ENCODE measurements around the gene SMAP2.

SMAP2 gene

DNA sequence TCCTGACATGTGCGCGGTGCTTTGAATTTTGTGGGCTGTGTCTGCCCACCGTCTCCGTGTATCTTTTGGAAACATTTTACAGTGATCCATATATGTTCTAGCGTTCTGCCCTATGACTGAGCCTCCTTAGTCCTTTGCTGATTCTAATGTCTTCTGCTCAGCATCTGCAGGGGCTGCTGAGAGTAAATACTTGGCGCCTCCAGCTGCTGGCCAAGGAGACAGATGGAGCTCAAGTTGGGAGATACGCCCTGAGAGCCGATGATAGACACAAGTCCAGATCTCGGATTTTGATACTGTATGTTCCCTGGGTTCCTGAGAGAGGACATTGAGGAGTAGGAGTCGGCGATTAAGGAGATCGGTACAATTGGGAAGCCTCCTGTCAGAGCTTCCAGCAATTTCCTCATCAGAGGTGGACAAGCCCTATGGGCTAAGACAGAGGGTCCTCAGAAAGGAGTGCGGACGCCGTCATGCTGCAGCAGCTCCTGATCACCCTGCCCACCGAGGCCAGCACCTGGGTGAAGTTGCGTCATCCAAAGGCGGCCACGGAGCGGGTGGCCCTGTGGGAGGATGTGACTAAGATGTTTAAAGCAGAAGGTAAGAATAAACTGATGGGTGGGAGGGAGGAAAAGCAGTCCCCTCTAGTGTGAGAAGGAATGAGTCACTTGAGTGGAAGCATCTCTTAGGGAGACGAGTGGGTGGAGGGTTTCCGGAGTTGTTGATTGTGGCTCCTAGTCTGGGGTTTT, 77.1 kb downstream of the SMAP2 start (continued):
- TF ChIP-seq ZNF175 (tag by site-specific recombination; IDR thresholded peaks at IDR 0.05) (no peak), TSHZ1 (tag by site-specific recombination; IDR thresholded peaks at IDR 0.05; ENCODE audit: borderline replicate concordance) (no peak), ATF2 (tag by site-specific recombination; IDR thresholded peaks at IDR 0.05; ENCODE audit: low read depth) (peak; percentile 29; the same call in 1 of the 2 replicates), MZF1 (tag by site-specific recombination; IDR thresholded peaks at IDR 0.05; ENCODE audit: borderline replicate concordance) (0 out of 2 replicates have a peak, but pooled peaks have one; percentile 10), GLIS1 (tag by site-specific recombination; IDR thresholded peaks at IDR 0.05) (peak; percentile 44), ZNF707 (tag by site-specific recombination; IDR thresholded peaks at IDR 0.05) (no peak), RBAK (tag by site-specific recombination; IDR thresholded peaks at IDR 0.05) (no peak), ZNF394 (tag by site-specific recombination; IDR thresholded peaks at IDR 0.05; ENCODE audit: borderline replicate concordance) (no peak), GLIS2 (tag by site-specific recombination; IDR thresholded peaks at IDR 0.05) (peak; percentile 43; the same call in 1 of the 2 replicates), ZSCAN23 (tag by site-specific recombination; IDR thresholded peaks at IDR 0.05) (no peak), ZNF24 (tag by site-specific recombination; IDR thresholded peaks at IDR 0.05) (peak; percentile 41; the same call in 1 of the 2 replicates), ZNF548 (tag by site-specific recombination; IDR thresholded peaks at IDR 0.05) (no peak), KLF17 (tag by site-specific recombination; IDR thresholded peaks at IDR 0.05) (0 out of 2 replicates have a peak, but pooled peaks have one; percentile 76), ZNF449 (tag by site-specific recombination; IDR thresholded peaks at IDR 0.05) (no peak), ZXDB (tag by site-specific recombination; IDR thresholded peaks at IDR 0.05) (0 out of 2 replicates have a peak, but pooled peaks have one; percentile 11)
- TF ChIP-seq, protein P1, sequence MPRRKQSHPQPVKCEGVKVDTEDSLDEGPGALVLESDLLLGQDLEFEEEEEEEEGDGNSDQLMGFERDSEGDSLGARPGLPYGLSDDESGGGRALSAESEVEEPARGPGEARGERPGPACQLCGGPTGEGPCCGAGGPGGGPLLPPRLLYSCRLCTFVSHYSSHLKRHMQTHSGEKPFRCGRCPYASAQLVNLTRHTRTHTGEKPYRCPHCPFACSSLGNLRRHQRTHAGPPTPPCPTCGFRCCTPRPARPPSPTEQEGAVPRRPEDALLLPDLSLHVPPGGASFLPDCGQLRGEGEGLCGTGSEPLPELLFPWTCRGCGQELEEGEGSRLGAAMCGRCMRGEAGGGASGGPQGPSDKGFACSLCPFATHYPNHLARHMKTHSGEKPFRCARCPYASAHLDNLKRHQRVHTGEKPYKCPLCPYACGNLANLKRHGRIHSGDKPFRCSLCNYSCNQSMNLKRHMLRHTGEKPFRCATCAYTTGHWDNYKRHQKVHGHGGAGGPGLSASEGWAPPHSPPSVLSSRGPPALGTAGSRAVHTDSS (tag by site-specific recombination; IDR thresholded peaks at IDR 0.05), result no peak
- TF ChIP-seq, protein P2, sequence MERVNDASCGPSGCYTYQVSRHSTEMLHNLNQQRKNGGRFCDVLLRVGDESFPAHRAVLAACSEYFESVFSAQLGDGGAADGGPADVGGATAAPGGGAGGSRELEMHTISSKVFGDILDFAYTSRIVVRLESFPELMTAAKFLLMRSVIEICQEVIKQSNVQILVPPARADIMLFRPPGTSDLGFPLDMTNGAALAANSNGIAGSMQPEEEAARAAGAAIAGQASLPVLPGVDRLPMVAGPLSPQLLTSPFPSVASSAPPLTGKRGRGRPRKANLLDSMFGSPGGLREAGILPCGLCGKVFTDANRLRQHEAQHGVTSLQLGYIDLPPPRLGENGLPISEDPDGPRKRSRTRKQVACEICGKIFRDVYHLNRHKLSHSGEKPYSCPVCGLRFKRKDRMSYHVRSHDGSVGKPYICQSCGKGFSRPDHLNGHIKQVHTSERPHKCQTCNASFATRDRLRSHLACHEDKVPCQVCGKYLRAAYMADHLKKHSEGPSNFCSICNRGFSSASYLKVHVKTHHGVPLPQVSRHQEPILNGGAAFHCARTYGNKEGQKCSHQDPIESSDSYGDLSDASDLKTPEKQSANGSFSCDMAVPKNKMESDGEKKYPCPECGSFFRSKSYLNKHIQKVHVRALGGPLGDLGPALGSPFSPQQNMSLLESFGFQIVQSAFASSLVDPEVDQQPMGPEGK (tag by site-specific recombination; IDR thresholded peaks at IDR 0.05), result peak; percentile 74
- TF ChIP-seq, protein P3, sequence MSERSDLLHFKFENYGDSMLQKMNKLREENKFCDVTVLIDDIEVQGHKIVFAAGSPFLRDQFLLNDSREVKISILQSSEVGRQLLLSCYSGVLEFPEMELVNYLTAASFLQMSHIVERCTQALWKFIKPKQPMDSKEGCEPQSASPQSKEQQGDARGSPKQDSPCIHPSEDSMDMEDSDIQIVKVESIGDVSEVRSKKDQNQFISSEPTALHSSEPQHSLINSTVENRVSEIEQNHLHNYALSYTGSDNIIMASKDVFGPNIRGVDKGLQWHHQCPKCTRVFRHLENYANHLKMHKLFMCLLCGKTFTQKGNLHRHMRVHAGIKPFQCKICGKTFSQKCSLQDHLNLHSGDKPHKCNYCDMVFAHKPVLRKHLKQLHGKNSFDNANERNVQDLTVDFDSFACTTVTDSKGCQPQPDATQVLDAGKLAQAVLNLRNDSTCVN (tag by site-specific recombination; optimal IDR thresholded peaks at IDR 0.05), result no peak
- TF ChIP-seq, protein P4, sequence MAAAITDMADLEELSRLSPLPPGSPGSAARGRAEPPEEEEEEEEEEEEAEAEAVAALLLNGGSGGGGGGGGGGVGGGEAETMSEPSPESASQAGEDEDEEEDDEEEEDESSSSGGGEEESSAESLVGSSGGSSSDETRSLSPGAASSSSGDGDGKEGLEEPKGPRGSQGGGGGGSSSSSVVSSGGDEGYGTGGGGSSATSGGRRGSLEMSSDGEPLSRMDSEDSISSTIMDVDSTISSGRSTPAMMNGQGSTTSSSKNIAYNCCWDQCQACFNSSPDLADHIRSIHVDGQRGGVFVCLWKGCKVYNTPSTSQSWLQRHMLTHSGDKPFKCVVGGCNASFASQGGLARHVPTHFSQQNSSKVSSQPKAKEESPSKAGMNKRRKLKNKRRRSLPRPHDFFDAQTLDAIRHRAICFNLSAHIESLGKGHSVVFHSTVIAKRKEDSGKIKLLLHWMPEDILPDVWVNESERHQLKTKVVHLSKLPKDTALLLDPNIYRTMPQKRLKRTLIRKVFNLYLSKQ (tag by site-specific recombination; IDR thresholded peaks at IDR 0.05; ENCODE audit: borderline replicate concordance), result no peak
